H1 (cell line): ENCODE results near the gene TEX48. TPM values are rescaled to one million over a fixed set of nuclear protein-coding genes. Genes with fewer than 3 reads are reported as not detected.

ENCODE experiments used
- CTCF ChIA-PET: fragments of 300-600 bp; sonication (Branson Sonifier 250); formaldehyde crosslinking; loops from one replicate; lab custom pipeline; 2021; ENCODE audit not compliant: partially characterized antibody; lab: Charles Lee
- POLR2A ChIA-PET: fragments of 300-600 bp; sonication (Branson Sonifier 250); formaldehyde crosslinking; loops from one replicate; lab custom pipeline; 2021; ENCODE audit warnings: inconsistent platforms; ENCODE audit not compliant: partially characterized antibody; lab: Charles Lee
- DNase-seq, 2 experiments: peaks; one replicate each; pipeline versions ENCODE4 v3.0.0 to v3.0.0-alpha.2; 2010 to 2022; ENCODE audit warnings: low spot score in 2 of 2, low read depth in 1 of 2, mixed read lengths in 1 of 2
- FAIRE-seq: peaks from 2 replicates; lab custom pipeline; 2011; peaks lifted over from hg19 to GRCh38; lab: Jason Lieb, UNC
- H2AFZ ChIP-seq: 2 replicates; pipeline ENCODE4 v1.8.1; 2012; ENCODE audit warnings: low read length, inconsistent platforms
- H2AK5ac ChIP-seq: 2 replicates; pipeline ENCODE4 v1.6.1; 2013; ENCODE audit warnings: low read depth, low read length
- H2BK120ac ChIP-seq: replicated peaks from 2 replicates; pipeline ENCODE3; 2013; ENCODE audit warnings: low read depth, low read length, inconsistent platforms
- H2BK12ac ChIP-seq: 2 replicates; pipeline ENCODE4 v1.6.1; 2013; ENCODE audit warnings: low read depth, low read length
- H2BK15ac ChIP-seq: 2 replicates; pipeline ENCODE4 v1.6.1; 2013; ENCODE audit warnings: low read length
- H2BK20ac ChIP-seq: 2 replicates; pipeline ENCODE4 v1.6.1; 2013; ENCODE audit warnings: low read length
- H2BK5ac ChIP-seq: 2 replicates; pipeline ENCODE4 v1.6.1; 2013; ENCODE audit warnings: low read depth, low read length
- H3K14ac ChIP-seq: 2 replicates; pipeline ENCODE4 v1.6.1; 2013; ENCODE audit warnings: inconsistent platforms; ENCODE audit not compliant: insufficient read length
- H3K18ac ChIP-seq: 2 replicates; pipeline ENCODE4 v1.6.1; 2013; ENCODE audit warnings: low read length; ENCODE audit errors: extremely low read depth
- H3K23ac ChIP-seq: 2 replicates; pipeline ENCODE4 v1.6.1; 2013; ENCODE audit warnings: inconsistent platforms; ENCODE audit not compliant: insufficient read length
- H3K23me2 ChIP-seq: 2 replicates; pipeline ENCODE4 v1.6.1; 2013; ENCODE audit warnings: low read depth, low read length
- H3K27ac ChIP-seq: 2 replicates; pipeline ENCODE4 v1.6.1; 2011; ENCODE audit warnings: low read depth, low read length, inconsistent platforms
- H3K27me3 ChIP-seq, 4 experiments: replicated peaks in 1 of 4; 1 replicate in 1 of 4; 2 replicates in 3 of 4; pipeline versions ENCODE4 v1.6.1 to v1.8.1; 2011 to 2013; ENCODE audit warnings: low read length in 3 of 4, mild to moderate bottlenecking in 3 of 4, inconsistent platforms in 2 of 4, mixed read lengths in 2 of 4, moderate library complexity in 1 of 4; ENCODE audit not compliant: control insufficient read depth in 3 of 4, insufficient read depth in 3 of 4; ENCODE audit errors: extremely low read depth in 1 of 4
- H3K36me3 ChIP-seq, 4 experiments: 2 replicates each; pipeline versions ENCODE4 v1.6.1 to v1.8.1; 2011 to 2013; ENCODE audit warnings: mild to moderate bottlenecking in 4 of 4, low read length in 3 of 4, moderate library complexity in 2 of 4, control low read depth in 1 of 4, inconsistent platforms in 1 of 4; ENCODE audit not compliant: insufficient read depth in 4 of 4, control insufficient read depth in 2 of 4
- H3K4ac ChIP-seq: replicated peaks from 2 replicates; pipeline ENCODE3; 2013; ENCODE audit warnings: low read length, low read depth, mixed read lengths, inconsistent platforms; ENCODE audit not compliant: insufficient read length
- H3K4me1 ChIP-seq, 4 experiments: replicated peaks in 1 of 4; 1 replicate in 1 of 4; 2 replicates in 3 of 4; pipeline versions ENCODE4 v1.6.1 to v1.8.1; 2011 to 2013; ENCODE audit warnings: low read length in 3 of 4, inconsistent platforms in 2 of 4, mixed read lengths in 1 of 4; ENCODE audit not compliant: insufficient read depth in 4 of 4, control insufficient read depth in 3 of 4
- H3K4me2 ChIP-seq, 2 experiments: 2 replicates each; pipeline versions ENCODE4 v1.6.1 to v1.8.1; 2011 to 2013; ENCODE audit warnings: low read depth in 2 of 2, low read length in 2 of 2, control low read depth in 1 of 2, inconsistent platforms in 1 of 2, mild to moderate bottlenecking in 1 of 2; ENCODE audit not compliant: insufficient read depth in 1 of 2
- H3K4me3 ChIP-seq, 4 experiments: fragments of 200-600, 300-600 bp in 1 of 4; sonication (generic), shearing (Covaris generic), sonication (Bioruptor Twin) in 1 of 4; 2 replicates each; pipeline versions ENCODE4 v1.5.1 to v1.8.1; 2011 to 2016; ENCODE audit warnings: low read length in 4 of 4, low read depth in 3 of 4, control low read depth in 2 of 4, inconsistent platforms in 2 of 4, mild to moderate bottlenecking in 2 of 4, mixed read lengths in 1 of 4, moderate library complexity in 1 of 4; ENCODE audit not compliant: insufficient read depth in 2 of 4; ENCODE audit errors: extremely low read depth in 1 of 4
- H3K56ac ChIP-seq: replicated peaks from 2 replicates; pipeline ENCODE3; 2013; ENCODE audit warnings: low read depth, mild to moderate bottlenecking, mixed read lengths, low read length, inconsistent platforms; ENCODE audit not compliant: insufficient read length
- H3K79me1 ChIP-seq: 2 replicates; pipeline ENCODE4 v1.6.1; 2013; ENCODE audit warnings: low read depth, low read length, control low read depth
- H3K79me2 ChIP-seq, 2 experiments: 2 replicates each; pipeline versions ENCODE4 v1.6.1 to v1.8.1; 2012 to 2013; ENCODE audit warnings: low read length in 2 of 2, mild to moderate bottlenecking in 2 of 2, inconsistent platforms in 1 of 2; ENCODE audit not compliant: insufficient read depth in 2 of 2, control insufficient read depth in 1 of 2
- H3K9ac ChIP-seq, 4 experiments: replicated peaks in 1 of 4; 1 replicate in 1 of 4; 2 replicates in 3 of 4; pipeline versions ENCODE4 v1.6.1 to v1.8.1; 2011 to 2013; ENCODE audit warnings: low read depth in 3 of 4, low read length in 3 of 4, control low read depth in 2 of 4, mild to moderate bottlenecking in 2 of 4, moderate library complexity in 2 of 4, inconsistent platforms in 1 of 4; ENCODE audit errors: extremely low read depth in 1 of 4
- H3K9me3 ChIP-seq, 2 experiments: 2 replicates each; pipeline versions ENCODE4 v1.6.1 to v1.8.1; 2012 to 2013; ENCODE audit warnings: mild to moderate bottlenecking in 2 of 2, moderate library complexity in 2 of 2, control low read depth in 1 of 2, inconsistent platforms in 1 of 2, low read depth in 1 of 2, low read length in 1 of 2, mixed read lengths in 1 of 2; ENCODE audit not compliant: insufficient read depth in 2 of 2
- H4K20me1 ChIP-seq, 2 experiments: replicated peaks in 1 of 2; 2 replicates each; pipeline versions ENCODE3 to v1.8.1; 2011 to 2013; ENCODE audit warnings: inconsistent platforms in 2 of 2, low read length in 2 of 2, mild to moderate bottlenecking in 1 of 2; ENCODE audit not compliant: insufficient read depth in 2 of 2, control insufficient read depth in 1 of 2
- H4K5ac ChIP-seq: 2 replicates; pipeline ENCODE4 v1.6.1; 2013; ENCODE audit warnings: low read length, low read depth, mixed read lengths, inconsistent platforms; ENCODE audit not compliant: insufficient read length
- H4K8ac ChIP-seq: 2 replicates; pipeline ENCODE4 v1.8.0; 2013; ENCODE audit warnings: mild to moderate bottlenecking, moderate library complexity, low read length, inconsistent platforms; ENCODE audit not compliant: insufficient read depth; ENCODE audit errors: extremely low read depth
- H4K91ac ChIP-seq: replicated peaks from 2 replicates; pipeline ENCODE3; 2013; ENCODE audit warnings: low read length, mixed read lengths, inconsistent platforms; ENCODE audit not compliant: insufficient read length
- FOSL1 ChIP-seq: IDR thresholded peaks from 2 replicates; pipeline ENCODE4 v1.6.1; 2011; ENCODE audit warnings: mild to moderate bottlenecking, low read depth, low read length, moderate library complexity; ENCODE audit not compliant: insufficient read depth
- KDM5A ChIP-seq: fragments of 200-600 bp; IDR thresholded peaks from 2 replicates; pipeline ENCODE4 v1.7.1; 2012; ENCODE audit warnings: mild to moderate bottlenecking, low read length, inconsistent platforms, mixed read lengths
- RNF2 ChIP-seq: fragments of 200-900, 300-1000 bp; sonication (generic); IDR thresholded peaks from 2 replicates; pipeline ENCODE4 v1.7.1; 2016; ENCODE audit warnings: borderline replicate concordance, low read depth, mild to moderate bottlenecking, antibody characterized with exemption, low read length; ENCODE audit not compliant: poor library complexity, severe bottlenecking; ENCODE audit errors: missing control alignments
- SAP30 ChIP-seq: fragments of 300-600 bp; sonication (generic); IDR thresholded peaks from 2 replicates; pipeline ENCODE4 v1.7.1; 2012; ENCODE audit warnings: low read length, moderate library complexity, mild to moderate bottlenecking, inconsistent platforms; ENCODE audit not compliant: insufficient read depth, insufficient replicate concordance
- SRF ChIP-seq: IDR thresholded peaks from 2 replicates; pipeline ENCODE4 v1.6.1; 2011; ENCODE audit warnings: mild to moderate bottlenecking, low read depth, low read length, moderate library complexity
- WGBS, 2 experiments: shearing (Covaris generic) in 1 of 2; methylation state at CpG; one replicate each; pipeline versions ENCODE4 v1.1.6 to v1.1.7; 2013 to 2015; ENCODE audit warnings: low lambda C conversion rate in 2 of 2, mixed read lengths in 2 of 2, inconsistent platforms in 1 of 2, low coverage in 1 of 2, missing lambda C conversion rate in 1 of 2; ENCODE audit not compliant: insufficient replicate concordance in 2 of 2, insufficient coverage in 1 of 2, insufficient read length in 1 of 2; ENCODE audit errors: extremely low coverage in 1 of 2, missing lambda C conversion rate in 1 of 2; 5-methylcytosine and 5-hydroxymethylcytosine counted together
- polyA plus RNA-seq, 7 experiments: library from polyadenylated mRNA; depleted of rRNA in 3 of 7; stranded (reverse) in 5 of 7; unstranded in 2 of 7; fragments of >200 nt in 5 of 7; fragments of 200-250 nt in 2 of 7; gene quantifications; 1 replicate in 5 of 7; 2 replicates in 1 of 7; 4 replicates in 1 of 7; pipeline versions ENCODE4 v1.2.1 to v1.2.3, GENCODE V29; 2011 to 2013; ENCODE audit warnings: missing spikeins in 2 of 7, mixed read lengths in 2 of 7
- total RNA-seq: library from RNA; stranded (reverse); fragmentation: NEBNext Ultra II Directional; extraction: Animal tissue kit (Norgen Biotek cat#: 25700); gene quantifications from 2 replicates; pipeline ENCODE4 v1.2.1, GENCODE V29; 2021
- TF ChIP-seq, protein P1 (sequence below), 3 experiments: IDR thresholded peaks; 1 replicate in 2 of 3; 2 replicates in 1 of 3; pipeline versions ENCODE4 v1.5.1 to v1.6.1; 2011; ENCODE audit warnings: low read length in 3 of 3, mild to moderate bottlenecking in 3 of 3, inconsistent platforms in 2 of 3, low read depth in 1 of 3, moderate library complexity in 1 of 3; ENCODE audit not compliant: insufficient read depth in 1 of 3; ENCODE audit errors: control extremely low read depth in 1 of 3

The TEX48 gene
- total and polyA plus RNA-seq, 2 of the 8 experiments (the other 6 are each of a cell fraction or from before 2014, with no cell fraction given) = not detected

DNA sequence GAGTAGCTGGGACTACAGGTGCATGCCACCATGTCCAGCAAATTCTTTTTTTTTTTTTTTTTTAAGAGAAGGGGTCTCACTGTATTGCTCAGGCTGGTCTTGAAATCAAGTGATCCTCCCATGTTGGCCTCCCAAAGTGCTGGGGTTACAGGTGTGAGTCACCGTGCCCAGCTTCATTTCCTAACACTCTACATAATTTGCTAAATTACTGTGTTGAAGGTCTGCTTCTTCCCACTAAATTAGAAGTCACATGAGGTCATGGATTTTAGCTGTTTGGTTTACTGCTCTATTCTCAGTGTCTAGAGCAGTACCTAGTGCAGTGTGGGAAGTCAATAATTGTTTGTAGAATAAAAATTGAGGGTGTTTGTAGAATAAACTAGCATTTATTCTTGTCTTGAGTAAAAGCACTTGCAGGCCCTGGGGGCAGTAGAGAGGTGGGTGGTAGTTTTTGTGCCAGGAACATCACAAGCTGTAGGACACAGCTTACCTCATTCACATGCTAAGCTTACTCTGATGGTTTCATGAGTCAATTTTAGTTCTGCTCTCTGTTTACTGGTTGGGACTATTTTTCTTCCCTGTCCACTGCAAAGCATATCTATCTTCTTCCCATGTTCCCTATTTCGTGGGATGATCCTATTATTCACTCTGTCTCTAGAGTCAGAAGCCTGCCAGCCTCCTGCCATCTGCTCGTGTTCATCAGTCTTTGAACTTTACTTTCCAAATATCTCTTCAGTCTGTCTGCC, 7.0 kb downstream of the TEX48 start:
- no peak overlapping the region for H3K4me2 ChIP-seq
- no peak for FAIRE-seq
- no peak overlapping the region for H4K91ac ChIP-seq
- H2BK15ac ChIP-seq = no peak overlapping the region
- H3K79me2 ChIP-seq = no peaks in the 10 kb centered on the region
- ChIA-PET POLR2A (no interaction called here), CTCF (interaction anchor here (0.5 to 10.6 kb wide), 18 partner anchors 9 to 341 kb away, joined by 3 to 171 read pairs (median 6); no protein-coding TSS in a partner anchor)
- H4K5ac ChIP-seq = no peak overlapping the region
- H3K9me3 ChIP-seq = no peaks in the 10 kb centered on the region
- H3K23ac ChIP-seq = no peak overlapping the region
- H3K56ac ChIP-seq = no peak overlapping the region
- no peak overlapping the region for H3K4me3 ChIP-seq
- no peaks in the 10 kb centered on the region; a peak in 2 of 7 replicates for H3K27me3 ChIP-seq
- no peak overlapping the region for H2AK5ac ChIP-seq
- H2BK12ac ChIP-seq = no peak overlapping the region
- H3K27ac ChIP-seq = no peak overlapping the region
- H3K23me2 ChIP-seq = no peaks in the 10 kb centered on the region
- no peaks in the 10 kb centered on the region for H3K79me1 ChIP-seq
- no peak overlapping the region for H2BK5ac ChIP-seq
- H3K4ac ChIP-seq = no peak overlapping the region
- H4K20me1 ChIP-seq = no peaks in the 10 kb centered on the region
- 84% methylated on average over 3 of the region's 3 CpGs; no CpG with 5 or more reads in 1 of the 2 experiments for WGBS, 2 experiments
- no peak overlapping the region for H2BK120ac ChIP-seq
- H4K8ac ChIP-seq = no peak overlapping the region
- H3K18ac ChIP-seq = no peak overlapping the region
- H3K14ac ChIP-seq = no peak overlapping the region
- H3K9ac ChIP-seq = no peak overlapping the region
- no peak for DNase-seq
- H3K36me3 ChIP-seq = no peaks in the 10 kb centered on the region
- no peak overlapping the region for H2AFZ ChIP-seq
- no peak for TF ChIP-seq FOSL1
- TF ChIP-seq RNF2 = no peak
- TF ChIP-seq, protein P1, sequence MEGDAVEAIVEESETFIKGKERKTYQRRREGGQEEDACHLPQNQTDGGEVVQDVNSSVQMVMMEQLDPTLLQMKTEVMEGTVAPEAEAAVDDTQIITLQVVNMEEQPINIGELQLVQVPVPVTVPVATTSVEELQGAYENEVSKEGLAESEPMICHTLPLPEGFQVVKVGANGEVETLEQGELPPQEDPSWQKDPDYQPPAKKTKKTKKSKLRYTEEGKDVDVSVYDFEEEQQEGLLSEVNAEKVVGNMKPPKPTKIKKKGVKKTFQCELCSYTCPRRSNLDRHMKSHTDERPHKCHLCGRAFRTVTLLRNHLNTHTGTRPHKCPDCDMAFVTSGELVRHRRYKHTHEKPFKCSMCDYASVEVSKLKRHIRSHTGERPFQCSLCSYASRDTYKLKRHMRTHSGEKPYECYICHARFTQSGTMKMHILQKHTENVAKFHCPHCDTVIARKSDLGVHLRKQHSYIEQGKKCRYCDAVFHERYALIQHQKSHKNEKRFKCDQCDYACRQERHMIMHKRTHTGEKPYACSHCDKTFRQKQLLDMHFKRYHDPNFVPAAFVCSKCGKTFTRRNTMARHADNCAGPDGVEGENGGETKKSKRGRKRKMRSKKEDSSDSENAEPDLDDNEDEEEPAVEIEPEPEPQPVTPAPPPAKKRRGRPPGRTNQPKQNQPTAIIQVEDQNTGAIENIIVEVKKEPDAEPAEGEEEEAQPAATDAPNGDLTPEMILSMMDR (IDR thresholded peaks at IDR 0.05; ENCODE audit: control extremely low read depth in 1 of 3, insufficient read depth in 1 of 3, low read depth in 1 of 3, low read length in 3 of 3) = 0 out of 4 replicates have a peak, but pooled peaks of 1 of the 3 experiments have one; percentile 12
- TF ChIP-seq SRF = no peak
- TF ChIP-seq KDM5A = no peak
- no peak for TF ChIP-seq SAP30
- no peaks in the 10 kb centered on the region for H3K4me1 ChIP-seq
- no peak overlapping the region for H2BK20ac ChIP-seq
